HG02840 (cell line): ENCODE data around the gene IL1B.
"Not testable (repeated sequence)": the region's sequence is repeated elsewhere in the genome, so short reads cannot be mapped to it uniquely, and the experiment has no call there.

Experiments
- ATAC-seq: cut with Tn5 transposase; IDR thresholded peaks from one replicate; pipeline ENCODE4 v1.9.1; 2021; ENCODE audit warnings: mild to moderate bottlenecking, moderate library complexity, moderate number of reproducible peaks; ENCODE audit not compliant: unreplicated experiment, low FRiP score

IL1B gene

DNA sequence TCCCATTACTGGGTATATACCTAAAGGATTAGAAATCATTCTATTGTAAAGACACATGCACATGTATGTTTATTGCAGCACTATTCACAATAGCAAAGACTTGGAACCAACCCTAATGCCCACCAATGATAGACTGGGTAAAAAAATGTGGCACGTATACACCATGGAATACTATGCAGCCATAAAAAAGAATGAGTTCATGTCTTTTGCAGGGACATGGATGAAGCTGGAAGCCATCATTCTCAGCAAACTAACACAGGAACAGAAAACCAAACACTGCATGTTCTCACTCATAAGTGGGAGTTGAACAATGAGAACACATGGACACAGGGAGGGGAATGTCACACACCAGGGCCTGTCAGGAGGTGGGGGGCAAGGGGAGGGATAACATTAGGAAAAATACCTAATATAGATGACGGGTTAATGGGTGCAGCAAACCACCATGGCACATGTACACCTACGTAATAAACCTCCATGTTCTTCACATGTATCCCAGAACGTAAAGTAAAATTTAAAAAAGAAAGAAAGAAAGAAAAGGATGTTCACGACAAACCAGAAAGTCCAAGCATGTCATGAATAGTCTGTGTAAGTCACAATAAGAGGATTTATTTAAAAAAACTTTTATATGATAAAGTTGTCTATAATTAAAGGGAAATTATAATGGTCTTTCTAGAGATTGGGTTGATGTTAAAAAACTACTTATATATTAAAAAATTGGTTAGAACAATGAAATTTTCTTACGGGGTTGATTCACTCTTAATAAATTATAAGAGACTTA, 23.0 kb upstream of the IL1B start:
- not testable (repeated sequence) for ATAC-seq

DNA sequence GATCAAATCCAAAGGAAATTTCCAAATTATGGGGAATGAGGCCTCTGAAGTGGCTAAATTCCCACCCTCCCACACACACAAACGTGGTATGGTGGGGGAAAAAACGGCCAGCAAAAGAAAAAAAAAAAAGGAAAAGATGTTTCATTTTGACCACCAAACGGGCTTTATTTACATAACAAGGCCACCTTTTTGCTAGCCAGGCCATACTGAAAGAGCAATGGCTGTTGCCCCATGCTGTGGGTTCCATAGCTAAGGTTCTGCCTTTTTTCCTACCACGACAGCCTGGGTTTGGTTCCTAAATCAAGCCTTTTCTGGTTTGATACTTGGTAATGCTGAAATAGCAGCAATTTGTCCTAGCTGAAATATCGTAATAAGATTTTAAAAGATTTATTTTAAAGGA, 14.0 kb upstream of the IL1B start:
- ATAC-seq = no peak

DNA sequence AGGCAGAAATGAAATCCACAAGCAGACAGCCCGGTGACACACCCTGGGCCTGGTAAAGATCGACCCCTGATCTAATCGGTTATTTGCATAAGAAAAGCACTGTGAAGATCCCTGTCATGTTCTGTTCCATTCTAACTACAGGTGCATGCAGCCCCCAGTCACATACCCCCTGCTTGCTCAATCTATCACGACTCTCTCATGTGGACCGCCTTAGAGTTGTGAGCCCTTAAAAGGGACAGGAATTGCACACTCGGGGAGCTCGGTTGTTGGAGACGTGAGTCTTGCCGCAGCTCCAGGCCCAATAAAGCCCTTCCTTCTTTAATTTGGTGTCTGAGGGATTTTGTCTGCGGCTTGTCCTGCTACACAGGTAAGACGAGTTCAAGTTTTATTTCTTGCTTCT, 13.4 kb upstream of the IL1B start:
- ATAC-seq = no peak

DNA sequence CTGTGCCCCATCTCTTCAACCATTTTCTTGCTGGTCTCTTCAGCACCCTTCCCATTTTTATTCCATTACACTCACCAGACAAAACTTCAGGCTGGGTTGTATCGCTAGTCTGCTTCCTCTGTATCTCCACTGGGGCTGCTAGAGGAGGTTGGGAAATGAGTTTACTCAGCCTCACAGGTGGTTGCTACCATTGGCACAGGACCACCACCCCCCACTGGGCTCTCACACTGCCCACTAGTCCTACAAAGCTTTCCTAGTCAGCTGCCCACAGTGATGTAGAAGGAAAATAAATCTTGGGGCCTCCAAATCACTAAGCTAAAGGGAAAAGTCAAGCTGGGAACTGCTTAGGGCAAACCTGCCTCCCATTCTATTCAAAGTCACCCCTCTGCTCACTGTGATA, 12.3 kb upstream of the IL1B start:
- no peak for ATAC-seq

DNA sequence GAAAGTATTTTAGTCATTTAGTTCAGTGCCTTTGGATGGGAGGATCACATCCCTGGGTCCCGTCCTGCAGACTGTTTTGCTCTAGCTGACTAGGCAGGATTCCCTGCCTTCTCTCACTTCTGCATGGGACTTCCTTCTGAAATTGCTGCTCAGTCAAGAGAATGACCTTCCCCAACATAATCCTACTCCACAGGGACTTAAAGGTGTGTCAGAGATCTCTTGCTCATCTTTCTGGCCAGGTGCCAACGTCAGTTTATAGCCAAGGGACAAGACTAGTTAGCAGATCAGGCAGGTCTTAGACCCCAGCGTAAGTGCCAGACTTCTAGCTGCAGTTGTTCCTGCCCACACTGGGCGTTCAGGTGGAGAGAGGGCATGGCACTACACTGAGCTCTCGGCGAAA, 9.5 kb upstream of the IL1B start:
- no peak for ATAC-seq

DNA sequence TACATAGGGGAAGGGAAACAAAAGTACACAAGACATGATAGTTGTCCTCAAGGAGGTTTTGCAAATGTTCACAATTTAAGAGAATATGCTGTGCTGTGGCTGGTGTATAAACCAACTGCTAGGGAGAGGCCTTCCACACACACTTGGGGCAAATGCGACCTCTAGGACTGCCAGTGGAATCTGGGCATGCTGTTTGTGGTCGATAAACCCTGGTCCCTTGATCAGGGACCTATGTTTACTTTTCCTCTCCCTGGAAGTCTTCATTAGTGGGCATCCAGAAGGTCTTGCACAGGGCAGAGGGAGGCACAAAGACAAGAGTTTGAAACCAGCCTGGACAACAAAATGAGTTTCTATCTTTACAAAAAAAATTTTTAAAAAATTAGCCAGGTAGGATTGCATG, 7.3 kb upstream of the IL1B start:
- ATAC-seq = no peak

DNA sequence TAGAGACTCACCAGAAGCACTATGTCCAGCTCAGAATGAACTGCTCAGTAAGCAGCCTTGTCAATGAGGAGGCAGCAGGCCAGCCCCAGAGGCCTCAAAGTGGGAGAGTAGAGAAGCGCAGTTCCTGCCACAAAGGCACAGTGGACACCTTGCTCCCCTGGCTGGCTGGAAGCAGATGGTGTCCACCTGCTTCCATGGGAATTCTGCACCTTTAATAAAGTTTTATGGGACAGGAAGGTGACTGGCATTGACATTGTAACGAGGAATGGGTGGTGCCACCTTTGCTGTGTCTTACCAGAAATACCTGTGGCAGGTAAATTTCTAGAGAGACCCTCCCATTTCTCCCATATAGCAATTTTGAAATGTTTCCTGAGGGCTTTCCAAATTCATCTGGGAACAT, 6.7 kb upstream of the IL1B start:
- ATAC-seq = no peak

DNA sequence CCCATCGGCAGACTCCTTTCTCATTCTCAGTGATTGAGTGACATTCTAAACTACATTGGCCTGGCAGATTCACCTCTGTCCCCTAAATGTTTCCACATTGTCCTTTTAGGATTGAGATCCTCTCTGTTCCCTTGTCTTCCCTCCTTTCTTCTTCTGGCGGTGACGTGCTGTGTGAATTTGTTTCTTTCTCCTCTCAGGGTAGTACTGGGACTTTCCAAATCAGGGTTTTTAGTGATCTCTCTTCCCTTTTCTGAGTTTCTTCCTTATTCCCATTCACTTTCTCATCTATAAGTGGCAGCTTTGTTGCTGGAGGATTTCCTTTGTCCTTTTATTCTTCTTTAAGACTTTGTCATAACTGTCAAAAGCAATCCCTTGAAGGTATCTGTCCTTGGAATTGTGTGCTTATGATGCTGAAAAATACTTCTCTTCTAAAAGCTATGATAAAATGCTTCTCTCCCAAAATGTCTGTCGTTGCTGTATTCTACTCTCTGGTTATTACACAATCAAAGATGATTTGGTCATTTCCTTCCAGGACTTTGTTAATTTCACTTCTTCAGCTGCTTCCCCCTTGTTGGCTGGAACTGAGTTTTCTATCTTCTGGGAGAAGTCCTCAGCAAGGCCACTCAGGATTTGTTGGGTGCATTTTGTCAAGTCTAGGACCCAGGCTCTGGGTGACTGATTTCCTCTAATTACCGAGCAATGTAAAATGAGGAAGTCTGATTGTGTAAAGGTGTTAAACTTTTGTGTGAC, 4.9 kb upstream of the IL1B start:
- ATAC-seq = no peak

DNA sequence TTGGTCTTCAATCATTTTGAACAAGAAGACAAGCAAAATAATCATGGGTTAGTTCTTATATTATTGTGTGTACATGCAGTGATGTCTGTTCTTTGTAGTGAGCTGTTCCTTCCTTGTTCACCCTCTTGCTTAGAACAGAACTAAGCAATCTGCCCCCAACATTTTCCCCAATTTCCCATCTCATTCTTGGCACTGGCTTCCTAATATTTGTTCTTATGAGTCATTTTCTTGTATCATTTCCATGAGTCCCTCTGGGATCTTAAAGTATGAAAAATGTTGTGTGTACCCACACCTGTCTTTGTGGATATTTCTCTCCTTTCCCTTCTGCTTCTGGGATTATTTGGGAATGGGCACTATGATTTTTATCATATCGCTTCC, 3.5 kb upstream of the IL1B start:
- no peak for ATAC-seq

DNA sequence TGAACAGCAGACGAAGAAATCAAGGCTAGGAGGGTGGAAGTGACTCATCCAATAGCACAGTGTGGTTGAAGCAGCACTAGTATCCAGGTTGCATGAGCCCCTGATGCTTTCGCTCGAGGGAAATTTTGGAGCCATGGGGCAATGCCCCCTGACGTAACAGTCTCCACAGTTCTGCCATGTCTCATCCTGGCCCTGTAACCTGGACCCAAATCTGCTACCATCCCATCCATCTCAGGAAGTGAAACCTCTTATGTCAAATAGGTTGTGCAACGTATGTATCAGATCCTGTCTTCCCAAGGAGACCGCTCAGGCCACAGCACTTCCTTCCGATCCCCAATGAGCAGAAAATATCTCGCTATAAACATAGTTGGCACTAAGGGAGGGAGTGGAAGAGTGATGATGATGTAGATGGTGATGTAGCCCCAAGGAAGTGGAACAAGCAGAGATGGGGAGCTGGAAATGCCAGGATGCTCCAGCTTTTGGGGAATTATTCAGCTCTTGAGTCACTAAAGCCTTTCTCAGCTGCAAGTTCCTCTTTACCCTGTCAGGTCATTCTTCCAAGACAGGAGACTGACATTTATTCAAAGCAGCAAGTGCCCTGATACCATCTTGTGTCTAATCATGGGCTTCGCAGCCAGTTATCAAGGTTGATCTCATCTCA, 3.0 kb upstream of the IL1B start:
- ATAC-seq = no peak

DNA sequence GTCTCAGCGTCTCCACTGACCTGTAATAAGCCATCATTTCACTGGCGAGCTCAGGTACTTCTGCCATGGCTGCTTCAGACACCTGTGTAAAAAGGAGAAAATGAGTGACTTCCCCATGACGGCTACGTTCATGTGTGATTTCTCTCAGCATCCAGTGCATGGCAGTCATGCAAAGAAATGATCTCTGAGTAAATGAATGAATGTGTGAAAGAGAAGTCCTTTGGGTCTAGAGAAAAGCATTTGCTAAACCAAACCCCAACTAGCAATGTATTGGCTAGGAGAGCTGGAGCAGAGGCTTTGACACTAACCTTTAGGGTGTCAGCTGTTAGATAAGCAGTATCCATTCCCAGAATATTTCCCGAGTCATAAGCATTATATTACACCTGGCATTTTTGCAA, 417 bp downstream of the IL1B start:
- no peak for ATAC-seq

DNA sequence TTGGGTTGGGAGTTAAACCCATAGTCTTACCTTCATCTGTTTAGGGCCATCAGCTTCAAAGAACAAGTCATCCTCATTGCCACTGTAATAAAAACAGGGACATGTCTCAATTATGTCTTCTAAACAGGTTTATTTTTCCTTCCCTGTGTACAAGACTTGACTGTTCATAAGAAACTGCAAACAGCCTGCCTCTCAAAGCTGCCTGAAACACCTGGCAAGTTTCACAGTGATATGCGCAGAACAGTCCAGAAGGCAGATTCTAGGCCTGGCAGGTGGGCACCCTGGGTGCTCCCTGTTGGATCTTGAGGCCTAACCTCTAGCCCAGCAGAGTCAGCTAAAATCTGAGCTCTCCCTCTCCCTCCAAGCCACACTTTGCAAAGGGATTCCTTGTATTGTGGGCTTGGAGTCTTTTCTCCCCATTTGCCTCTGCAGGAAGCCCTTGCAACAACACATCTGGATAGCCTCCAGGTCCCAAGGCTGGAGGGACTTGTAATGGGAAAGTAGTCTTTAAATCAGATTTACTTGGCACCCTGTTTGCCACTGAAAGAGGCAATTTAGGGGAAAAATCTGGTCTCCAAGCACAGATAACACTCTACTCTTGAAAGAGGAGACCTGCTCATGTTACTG, 930 bp downstream of the IL1B start:
- no peak for ATAC-seq

DNA sequence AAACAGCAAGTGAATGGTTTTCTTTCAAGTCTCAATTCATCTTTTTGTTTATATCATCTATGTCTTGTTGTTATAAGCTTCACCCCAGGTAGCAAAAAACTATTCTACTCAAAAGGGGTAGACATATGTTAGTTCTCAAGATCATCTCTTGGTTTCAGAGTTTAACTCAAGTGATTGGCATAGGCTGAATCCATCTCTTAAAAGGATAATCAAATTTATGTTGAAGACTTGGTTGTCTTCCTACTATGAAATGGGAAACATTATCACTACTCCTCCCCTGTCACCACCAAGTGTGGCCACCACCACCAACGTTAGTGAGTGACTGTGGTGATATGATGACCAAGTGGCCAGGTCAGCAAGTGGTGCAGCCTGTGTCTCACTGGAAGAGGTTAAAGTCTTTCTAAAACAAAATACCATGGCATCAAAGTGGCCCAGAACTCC, 1.5 kb downstream of the IL1B start:
- ATAC-seq = no peak

DNA sequence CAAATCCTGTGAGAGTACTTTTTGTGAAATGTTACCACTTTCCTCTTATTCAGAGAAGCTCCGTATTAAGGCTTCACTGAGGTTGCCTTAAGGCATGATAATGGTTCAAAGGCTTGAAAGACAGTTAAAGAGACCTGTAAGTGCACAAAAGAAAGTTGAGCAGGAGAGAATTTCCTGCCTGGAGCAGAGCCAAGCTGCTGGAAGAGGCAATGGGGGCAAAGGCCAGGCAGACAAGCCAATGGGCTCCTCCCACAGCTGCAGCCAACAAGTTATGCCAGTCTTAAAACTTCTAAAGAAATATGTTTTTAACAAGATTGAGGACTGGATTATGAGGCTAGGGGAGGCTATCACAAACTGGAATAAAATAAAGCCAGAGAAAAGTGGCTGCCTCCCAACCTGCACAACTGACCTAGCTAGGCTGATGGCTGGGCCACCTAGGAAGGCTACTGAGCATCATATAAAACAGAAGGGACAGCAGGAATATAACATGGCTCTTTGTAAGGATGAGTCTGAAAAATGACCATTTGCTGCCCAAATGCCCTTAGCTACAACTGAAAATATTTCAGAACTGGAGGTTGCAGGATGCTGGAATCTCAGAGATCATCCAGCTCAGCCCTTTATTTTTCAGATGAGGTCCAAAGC, 2.1 kb downstream of the IL1B start:
- ATAC-seq = no peak

DNA sequence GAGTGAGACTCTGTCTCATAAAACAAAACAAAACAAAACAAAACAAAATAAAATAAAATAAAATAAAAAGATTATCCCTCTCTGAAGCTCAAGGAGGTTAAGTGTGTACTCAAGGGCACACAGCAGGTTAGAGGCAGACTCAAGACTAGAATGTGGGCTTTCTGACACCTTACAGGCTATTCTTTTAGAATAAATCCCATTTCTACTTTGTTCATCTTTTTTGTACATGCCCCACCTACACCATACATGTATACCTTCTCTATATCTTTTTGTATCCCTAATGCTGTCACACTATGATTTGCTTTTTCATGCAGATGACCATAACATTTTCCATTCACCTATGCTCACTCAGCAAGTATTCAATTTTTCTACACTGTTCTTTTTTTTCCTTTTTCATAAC, 2.6 kb downstream of the IL1B start:
- no peak for ATAC-seq

DNA sequence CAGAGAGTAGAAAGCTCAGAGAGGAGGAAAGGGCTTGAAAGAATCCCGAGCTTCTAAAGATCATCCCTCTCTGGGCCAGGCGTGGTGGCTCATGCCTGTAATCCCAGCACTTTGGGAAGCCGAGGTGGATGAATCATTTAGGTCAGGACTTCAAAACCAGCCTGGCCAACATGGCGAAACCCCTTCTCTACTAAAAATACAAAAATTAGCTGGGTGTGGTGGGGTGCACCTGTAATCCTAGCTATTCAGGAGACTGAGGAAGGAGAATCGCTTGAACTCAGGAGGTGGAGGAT, 3.0 kb downstream of the IL1B start:
- not testable (repeated sequence) for ATAC-seq

DNA sequence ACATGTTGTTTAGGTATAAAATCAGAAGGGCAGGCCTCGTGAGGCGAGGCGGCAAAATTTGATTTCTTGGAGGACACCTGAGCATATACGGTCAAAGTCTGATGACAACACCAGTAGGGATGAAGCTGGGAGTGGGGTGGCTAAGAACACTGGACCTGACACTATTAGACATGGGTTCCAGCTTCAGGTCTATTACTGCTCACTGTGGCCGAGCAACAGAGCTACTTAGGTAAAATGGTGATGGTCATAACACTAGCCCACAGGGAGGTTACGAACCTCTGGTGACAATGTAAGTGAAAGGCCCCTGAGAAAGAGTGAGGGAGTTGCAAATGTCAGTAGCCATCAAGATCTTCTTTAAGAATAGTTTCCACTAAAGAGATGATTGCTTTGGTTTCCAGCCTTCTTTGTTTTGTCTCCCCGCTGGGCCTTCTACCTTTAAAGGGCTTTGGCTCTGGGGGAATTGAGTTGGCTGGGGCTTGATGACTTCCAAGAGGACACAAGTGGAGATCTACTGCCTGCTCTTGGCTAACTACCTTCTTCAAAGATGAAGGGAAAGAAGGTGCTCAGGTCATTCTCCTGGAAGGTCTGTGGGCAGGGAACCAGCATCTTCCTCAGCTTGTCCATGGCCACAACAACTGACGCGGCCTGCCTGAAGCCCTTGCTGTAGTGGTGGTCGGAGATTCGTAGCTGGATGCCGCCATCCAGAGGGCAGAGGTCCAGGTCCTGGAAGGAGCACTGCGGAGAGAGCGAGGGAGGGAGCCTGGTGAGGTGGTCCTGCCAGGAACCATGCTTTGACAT, 3.5 kb downstream of the IL1B start:
- ATAC-seq = no peak

DNA sequence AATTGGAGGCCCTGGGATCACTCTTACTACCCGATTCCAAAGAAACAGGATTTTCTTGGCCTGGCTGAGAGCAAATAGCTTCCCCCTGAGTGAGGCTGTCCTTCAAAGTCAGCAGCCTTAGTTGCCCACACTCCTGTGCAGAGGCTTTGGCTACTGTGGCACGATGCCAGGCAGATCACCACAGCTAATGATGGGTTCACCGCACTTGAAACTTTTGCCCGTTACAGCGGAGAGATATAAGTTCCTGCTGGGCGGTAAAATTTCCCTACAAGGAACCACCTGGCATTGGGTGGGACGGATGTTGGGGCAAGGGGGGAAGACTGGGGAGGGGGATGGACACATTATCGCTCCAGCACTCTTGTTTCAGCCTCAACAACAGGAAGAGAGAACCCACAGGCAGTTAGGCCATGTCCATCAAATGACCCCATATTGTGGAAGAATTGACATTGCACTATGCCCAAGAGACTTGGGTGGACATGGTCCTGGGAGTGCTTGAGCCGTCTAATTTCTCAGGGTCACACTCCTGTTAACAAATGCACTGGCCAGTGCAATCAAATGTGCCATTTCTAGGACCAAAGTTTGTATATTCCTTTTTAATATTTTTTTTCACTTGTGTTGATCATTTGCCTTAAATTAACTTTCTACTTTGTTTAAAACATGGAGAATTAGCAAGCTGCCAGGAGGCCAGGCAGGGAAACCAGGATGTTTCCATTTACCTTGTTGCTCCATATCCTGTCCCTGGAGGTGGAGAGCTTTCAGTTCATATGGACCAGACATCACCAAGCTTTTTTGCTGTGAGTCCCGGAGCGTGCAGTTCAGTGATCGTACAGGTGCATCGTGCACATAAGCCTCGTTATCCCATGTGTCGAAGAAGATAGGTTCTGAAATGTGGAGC, 4.4 kb downstream of the IL1B start:
- ATAC-seq = no peak

DNA sequence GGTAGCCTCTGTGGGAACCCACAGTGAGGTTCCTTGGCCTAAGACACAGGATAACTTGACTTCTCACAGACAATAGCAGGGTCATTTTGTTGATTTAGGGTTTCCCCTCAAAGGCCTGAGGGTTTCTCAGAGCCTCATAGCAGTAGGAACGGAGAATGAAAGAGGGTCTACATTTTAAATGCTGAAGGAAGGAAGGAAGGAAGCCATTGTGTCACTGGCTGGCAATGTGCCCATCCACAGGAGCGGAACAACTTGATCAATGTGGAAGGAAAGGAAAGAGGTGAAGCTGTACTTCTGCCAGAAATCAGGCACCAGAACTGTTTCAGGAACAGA, 5.1 kb downstream of the IL1B start:
- ATAC-seq = no peak
